Esophagus mucosa (tissue), 1 donor: Measurements from ENCODE around the gene CROCC. TPM values are rescaled to one million over a fixed set of nuclear protein-coding genes. Genes with fewer than 3 reads are reported as not detected.
"Not testable (repeated sequence)": the region's sequence is repeated elsewhere in the genome, so short reads cannot be mapped to it uniquely, and the experiment has no call there.

Source experiments
- ATAC-seq: fragments of 200-7000 bp; cut with Tn5 transposase; one replicate; pipeline ENCODE4 v1.9.1; 2020
- total RNA-seq: library from RNA; stranded (reverse); gene quantifications from one replicate; pipeline ENCODE4 v1.2.4, GENCODE V29; 2023
- donor health status: DM: yes; HTN: yes; CAD: no.

CROCC gene
- total RNA-seq, 1 donor from 2014 or later: 15.3 TPM

GRCh38 chr1:16939386-16940180, 17.9 kb downstream of the CROCC start:
- ATAC-seq: peak; percentile 15

GRCh38 chr1:16944038-16944437, 22.3 kb downstream of the CROCC start:
- ATAC-seq: no peak

GRCh38 chr1:16945512-16945911, 23.8 kb downstream of the CROCC start:
- ATAC-seq: not testable (repeated sequence)

GRCh38 chr1:16946185-16946584, 24.5 kb downstream of the CROCC start:
- ATAC-seq: not testable (repeated sequence)

GRCh38 chr1:16946646-16947045, 24.9 kb downstream of the CROCC start:
- no peak for ATAC-seq

GRCh38 chr1:16948282-16948891, 26.7 kb downstream of the CROCC start:
- ATAC-seq: peak; percentile 91

DNA sequence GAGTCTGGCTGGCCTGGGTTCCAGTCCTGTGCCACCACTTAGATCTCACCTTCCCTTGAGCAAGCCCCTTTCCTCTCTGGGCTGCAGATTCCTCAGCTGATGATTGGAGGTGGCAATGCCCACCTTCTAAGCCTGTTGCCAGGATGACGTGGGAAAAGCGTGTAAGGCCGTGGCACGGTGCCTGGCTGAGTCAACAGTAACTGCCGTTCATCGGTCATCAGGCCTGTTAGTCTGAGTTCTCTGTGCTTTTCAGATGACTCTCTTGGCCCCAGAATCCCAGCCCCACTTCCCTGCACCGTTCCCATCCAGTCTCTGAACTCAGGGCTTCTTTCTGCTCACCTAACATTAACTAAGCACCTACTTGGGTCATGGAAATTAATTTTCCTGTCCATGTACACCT, 27.3 kb downstream of the CROCC start:
- peak; percentile 47 for ATAC-seq

GRCh38 chr1:16952376-16952775, 30.6 kb downstream of the CROCC start:
- ATAC-seq: not testable (repeated sequence)

- ATAC-seq: no peak
Measured at GRCh38 chr1:16954579-16954978, 32.8 kb downstream of the CROCC start.

DNA sequence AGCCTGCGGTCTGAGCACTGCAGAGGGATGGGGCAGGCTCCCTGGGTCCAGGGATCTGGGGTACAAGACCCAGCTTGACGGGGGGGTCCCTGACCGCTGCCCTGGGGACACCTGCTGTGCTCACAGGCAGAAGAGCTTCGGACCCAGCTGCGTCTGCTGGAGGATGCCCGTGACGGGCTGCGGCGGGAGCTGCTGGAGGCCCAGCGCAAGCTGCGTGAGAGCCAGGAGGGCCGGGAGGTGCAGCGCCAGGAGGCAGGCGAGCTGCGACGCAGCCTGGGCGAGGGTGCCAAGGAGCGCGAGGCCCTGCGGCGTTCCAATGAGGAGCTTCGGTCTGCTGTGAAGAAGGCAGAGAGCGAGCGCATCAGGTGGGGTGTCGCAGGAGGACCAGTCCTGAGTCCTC, 33.5 kb downstream of the CROCC start:
- no peak for ATAC-seq

DNA sequence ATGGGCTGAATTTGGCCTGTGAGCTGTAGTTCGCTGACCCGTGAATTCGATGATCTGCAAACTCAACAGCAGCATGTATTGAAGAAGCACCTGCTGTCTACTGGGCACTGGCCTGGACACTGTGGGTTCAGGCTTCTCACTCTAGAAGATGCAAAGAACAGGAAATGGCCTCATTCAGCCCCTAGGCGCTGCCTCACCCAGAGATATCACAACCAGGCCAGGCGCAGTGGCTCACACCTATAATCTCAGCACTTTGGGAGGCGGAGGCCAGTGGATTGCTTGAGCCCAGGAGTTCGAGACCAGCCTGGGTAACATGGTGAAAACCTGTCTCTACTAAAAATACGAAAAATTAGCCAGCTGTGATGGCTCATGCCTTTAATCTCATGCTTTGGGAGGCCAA, 35.0 kb downstream of the CROCC start:
- ATAC-seq: no peak

- ATAC-seq: no peak
Measured at GRCh38 chr1:16957731-16958130, 36.0 kb downstream of the CROCC start.

DNA sequence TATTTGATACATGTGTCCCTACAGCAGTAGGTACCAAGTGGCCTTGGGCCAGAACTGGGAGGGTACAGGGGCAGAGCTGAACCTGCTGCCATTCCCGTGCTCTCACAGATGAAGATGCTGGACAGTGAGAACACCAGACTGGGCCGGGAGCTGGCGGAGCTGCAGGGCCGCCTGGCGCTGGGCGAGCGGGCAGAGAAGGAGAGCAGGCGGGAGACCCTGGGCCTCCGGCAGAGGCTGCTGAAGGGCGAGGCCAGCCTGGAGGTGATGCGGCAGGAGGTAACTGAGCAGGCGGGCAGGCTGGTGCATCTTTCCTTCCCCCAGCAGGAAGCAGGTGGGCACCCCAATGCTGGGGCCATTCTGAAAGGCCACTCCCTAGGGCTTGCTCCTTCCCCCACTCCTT, 36.7 kb downstream of the CROCC start:
- no peak for ATAC-seq

DNA sequence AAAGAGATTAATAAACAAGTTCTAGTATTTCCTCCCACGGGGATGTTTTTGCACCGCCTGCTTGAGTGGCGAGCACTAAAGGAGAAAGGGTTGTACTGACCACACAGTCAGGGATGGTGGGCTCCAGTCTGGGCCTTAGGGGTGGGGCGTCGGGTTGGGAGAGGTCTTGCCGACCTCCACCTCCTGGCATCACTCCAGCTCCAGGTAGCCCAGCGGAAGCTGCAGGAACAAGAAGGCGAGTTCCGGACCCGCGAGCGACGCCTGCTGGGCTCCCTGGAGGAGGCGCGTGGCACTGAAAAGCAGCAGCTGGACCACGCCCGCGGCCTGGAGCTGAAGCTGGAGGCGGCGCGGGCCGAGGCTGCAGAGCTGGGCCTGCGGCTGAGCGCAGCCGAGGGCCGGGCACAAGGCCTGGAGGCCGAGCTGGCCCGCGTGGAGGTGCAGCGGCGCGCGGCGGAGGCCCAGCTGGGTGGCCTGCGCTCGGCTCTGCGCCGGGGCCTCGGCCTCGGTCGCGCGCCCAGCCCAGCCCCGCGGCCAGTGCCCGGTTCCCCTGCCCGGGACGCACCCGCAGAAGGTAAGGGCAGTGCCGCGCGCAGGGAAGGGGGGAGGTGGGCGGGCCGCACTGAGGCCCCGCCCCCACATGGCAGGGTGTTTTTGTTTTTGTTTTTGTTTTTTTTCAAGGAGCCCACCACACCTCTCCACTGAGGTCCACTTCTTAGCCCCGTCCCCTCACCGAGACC, 39.0 kb downstream of the CROCC start:
- peak; percentile 72 for ATAC-seq

DNA sequence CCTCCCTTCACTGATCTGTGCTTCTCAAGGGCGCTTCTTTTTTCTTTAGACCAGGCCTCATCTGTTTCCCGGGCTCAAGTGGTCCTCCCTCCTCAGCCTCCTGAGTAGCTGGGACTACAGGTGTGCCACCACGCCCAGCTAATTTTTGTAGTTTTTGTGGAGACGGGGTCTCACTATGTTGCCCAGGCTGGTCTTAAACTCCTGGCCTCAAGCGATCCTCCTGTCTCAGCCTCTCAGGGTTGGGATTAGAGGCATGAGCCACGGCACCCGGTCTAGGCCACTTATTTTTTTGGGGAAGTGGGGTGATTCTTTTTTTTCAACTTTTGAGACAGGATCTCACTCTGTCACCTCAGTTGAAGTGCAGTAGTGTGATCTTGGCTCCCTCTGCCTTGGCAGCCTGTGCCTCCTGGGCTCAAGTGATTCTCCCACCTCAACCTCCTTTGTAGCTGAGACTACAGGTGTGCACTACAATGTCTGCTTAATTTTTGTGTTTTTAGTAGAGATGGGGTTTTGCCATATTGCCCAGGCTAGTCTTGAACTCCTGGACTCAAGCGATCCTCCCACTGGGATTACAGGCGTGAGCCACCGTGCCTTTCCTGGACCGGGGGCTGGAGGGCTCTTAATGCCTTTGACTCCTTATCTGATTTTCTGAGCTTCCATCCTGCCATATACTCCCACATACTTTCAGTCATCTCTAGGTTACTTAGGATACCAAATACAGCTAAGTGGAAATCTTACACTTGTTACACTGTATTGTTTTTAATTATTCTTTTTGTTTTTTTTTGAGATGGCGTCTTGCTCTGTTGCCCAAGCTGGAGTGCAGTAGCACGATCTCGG, 39.8 kb downstream of the CROCC start:
- ATAC-seq: no peak

GRCh38 chr1:16964169-16964568, 42.4 kb downstream of the CROCC start:
- not testable (repeated sequence) for ATAC-seq

- ATAC-seq: no peak
Measured at GRCh38 chr1:16965486-16966067, 43.8 kb downstream of the CROCC start.

DNA sequence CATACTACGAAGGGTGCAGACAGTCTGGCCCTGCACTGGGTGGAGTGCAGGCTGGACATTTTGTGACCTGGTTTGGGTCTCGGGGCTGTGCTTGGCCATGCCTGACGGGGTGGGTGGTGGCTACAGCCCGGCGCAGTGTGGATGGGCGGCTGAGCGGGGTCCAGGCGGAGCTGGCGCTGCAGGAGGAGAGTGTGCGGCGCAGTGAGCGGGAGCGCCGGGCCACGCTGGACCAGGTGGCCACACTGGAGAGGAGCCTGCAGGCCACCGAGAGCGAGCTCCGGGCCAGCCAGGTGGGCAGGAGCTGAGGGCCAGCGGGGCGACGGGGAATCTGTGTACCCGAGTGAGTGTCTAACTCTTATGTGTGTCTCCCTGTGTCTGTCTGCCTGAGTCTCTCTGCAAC, 44.6 kb downstream of the CROCC start:
- no peak for ATAC-seq

DNA sequence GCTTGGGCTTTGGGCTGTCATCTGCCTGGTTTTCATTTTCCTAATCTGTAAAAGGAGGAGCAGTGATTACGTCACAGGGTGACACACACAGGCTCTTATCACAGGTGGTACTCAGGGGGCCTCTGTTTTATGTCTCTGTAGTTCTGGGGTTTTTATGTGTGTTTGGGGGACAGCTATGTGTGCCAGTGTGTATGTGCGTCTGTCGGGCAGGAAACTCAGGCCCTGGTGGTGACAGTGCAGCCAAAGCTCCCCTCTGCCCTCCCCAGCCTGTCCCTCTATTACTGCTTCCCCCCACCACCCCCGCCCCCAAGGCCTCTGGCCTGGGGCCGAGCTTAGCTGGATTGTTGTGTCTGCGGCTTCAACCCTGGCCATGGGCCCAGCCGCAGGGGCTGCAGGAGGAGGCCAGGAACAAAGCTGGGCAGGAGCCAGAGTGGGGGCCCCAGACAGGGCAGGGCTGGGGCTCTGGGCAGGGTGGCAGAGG, 45.4 kb downstream of the CROCC start:
- no peak for ATAC-seq

GRCh38 chr1:16967962-16968361, 46.2 kb downstream of the CROCC start:
- ATAC-seq: no peak

DNA sequence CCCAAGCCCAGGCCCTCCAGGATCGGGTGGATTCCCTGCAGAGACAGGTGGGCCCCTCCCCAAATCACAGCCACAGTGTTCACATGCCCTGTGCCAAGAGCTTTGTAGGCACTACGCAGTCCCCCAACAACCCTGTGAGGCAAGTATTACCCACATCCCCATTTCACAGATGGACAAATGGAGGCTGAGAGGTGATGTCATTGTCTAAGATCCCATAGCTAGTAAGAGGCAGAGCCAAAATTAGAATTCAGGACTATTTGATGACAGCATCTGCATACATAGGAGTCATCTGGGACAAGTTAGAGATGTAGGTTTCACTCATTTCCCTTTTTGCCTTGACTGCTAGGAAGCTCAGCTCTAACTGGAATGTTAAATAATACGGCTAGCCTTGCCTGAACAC, 46.6 kb downstream of the CROCC start:
- ATAC-seq: no peak

DNA sequence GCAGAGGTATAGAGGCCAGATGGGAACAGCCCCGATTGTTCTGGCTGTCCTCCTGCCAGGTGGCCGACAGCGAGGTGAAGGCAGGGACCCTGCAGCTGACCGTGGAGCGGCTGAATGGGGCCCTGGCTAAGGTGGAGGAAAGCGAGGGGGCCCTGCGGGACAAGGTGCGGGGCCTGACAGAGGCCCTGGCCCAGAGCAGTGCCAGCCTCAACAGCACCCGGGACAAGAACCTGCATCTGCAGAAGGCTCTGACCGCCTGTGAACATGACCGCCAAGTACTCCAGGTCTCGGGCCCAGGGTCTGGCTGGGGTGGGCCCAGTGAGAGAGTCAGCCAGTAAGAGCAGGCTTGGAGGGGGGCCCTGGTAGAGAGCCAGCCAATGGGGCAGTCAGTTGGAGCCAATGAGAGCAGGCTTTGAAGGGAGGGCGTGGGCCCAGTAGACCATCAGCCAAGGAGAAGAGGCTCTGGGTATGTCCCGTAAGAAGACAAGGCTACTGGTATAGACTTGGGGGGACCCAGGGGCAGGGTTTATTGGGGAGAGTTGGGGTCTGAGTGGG, 47.4 kb downstream of the CROCC start:
- no peak for ATAC-seq
